HepG2 (cell line): ENCODE measurements around the gene SLC51B. TPM values are rescaled to one million over a fixed set of nuclear protein-coding genes. Genes with fewer than 3 reads are reported as not detected.

Experiments used
- BCL6 ChIP-seq: IDR thresholded peaks from 2 replicates; pipeline ENCODE4 v1.6.1; 2016; ENCODE audit warnings: missing genetic modification reagents, missing compliant biosample characterization
- MEIS1 ChIP-seq: sonication (generic); formaldehyde crosslinking; IDR thresholded peaks from 2 replicates; pipeline ENCODE4 v1.9.0; 2021; ENCODE audit warnings: mild to moderate bottlenecking, missing genetic modification reagents, moderate library complexity, borderline replicate concordance
- MEIS2 ChIP-seq: sonication (generic); formaldehyde crosslinking; IDR thresholded peaks from 2 replicates; pipeline ENCODE4 v1.9.0; 2021; ENCODE audit warnings: mild to moderate bottlenecking, missing genetic modification reagents
- MTA1 ChIP-seq: sonication (generic); formaldehyde crosslinking; IDR thresholded peaks from 2 replicates; pipeline ENCODE4 v1.4.0; 2020; ENCODE audit warnings: missing genetic modification reagents, mild to moderate bottlenecking, borderline replicate concordance
- MYC ChIP-seq: sonication (generic); formaldehyde crosslinking; IDR thresholded peaks from 2 replicates; pipeline ENCODE4 v1.9.0; 2021; ENCODE audit warnings: missing genetic modification reagents, borderline replicate concordance
- PAWR ChIP-seq: sonication (generic); formaldehyde crosslinking; IDR thresholded peaks from 2 replicates; pipeline ENCODE4 v1.4.0; 2020; ENCODE audit warnings: missing genetic modification reagents, mild to moderate bottlenecking, borderline replicate concordance
- POLR2A ChIP-seq, 2 experiments: IDR thresholded peaks; 2 replicates each; pipeline ENCODE4 v1.6.1; 2011; ENCODE audit warnings: low read depth in 2 of 2, low read length in 2 of 2, mild to moderate bottlenecking in 1 of 2, moderate library complexity in 1 of 2; ENCODE audit not compliant: insufficient read depth in 1 of 2
- POLR2G ChIP-seq: fragments of 200-400 bp; formaldehyde crosslinking; IDR thresholded peaks from 2 replicates; pipeline ENCODE4 v1.6.1; 2018; ENCODE audit warnings: mild to moderate bottlenecking, low read depth, low read length, moderate library complexity
- YY1 ChIP-seq: IDR thresholded peaks from 2 replicates; pipeline ENCODE4 v1.6.1; 2011; ENCODE audit warnings: low read length, low read depth, moderate library complexity, mild to moderate bottlenecking; ENCODE audit not compliant: insufficient read depth, insufficient replicate concordance
- ZNF235 ChIP-seq: sonication (generic); formaldehyde crosslinking; IDR thresholded peaks from 2 replicates; pipeline ENCODE4 v1.8.1; 2023; ENCODE audit warnings: mild to moderate bottlenecking, missing genetic modification reagents, borderline replicate concordance
- ZNF333 ChIP-seq: sonication (generic); formaldehyde crosslinking; IDR thresholded peaks from 2 replicates; pipeline ENCODE4 v1.4.0; 2020; ENCODE audit warnings: mild to moderate bottlenecking, missing genetic modification reagents, borderline replicate concordance
- ZNF350 ChIP-seq: sonication (generic); formaldehyde crosslinking; IDR thresholded peaks from 2 replicates; pipeline ENCODE4 v1.4.0; 2020; ENCODE audit warnings: mild to moderate bottlenecking, low read depth, missing genetic modification reagents, borderline replicate concordance
- ZNF724P ChIP-seq: sonication (generic); formaldehyde crosslinking; IDR thresholded peaks from 2 replicates; pipeline ENCODE4 v1.8.0; 2022; ENCODE audit warnings: missing genetic modification reagents, borderline replicate concordance
- ZSCAN30 ChIP-seq: sonication (generic); formaldehyde crosslinking; IDR thresholded peaks from 2 replicates; pipeline ENCODE4 v1.5.0; 2020; ENCODE audit warnings: mild to moderate bottlenecking, missing genetic modification reagents
- polyA plus RNA-seq, 8 experiments: library from polyadenylated mRNA; depleted of rRNA in 3 of 8; stranded (reverse) in 7 of 8; unstranded in 1 of 8; fragments of >200 nt; fragmentation: Illumina TruSeq in 4 of 8; extraction: Trizol in 4 of 8; gene quantifications; 2 replicates each; pipeline versions ENCODE4 v1.2.1 to v1.2.3, GENCODE V29; 2011 to 2016; ENCODE audit warnings: low read depth in 4 of 8, missing spikeins in 1 of 8, mixed read lengths in 1 of 8; ENCODE audit not compliant: insufficient read depth in 1 of 8
- total RNA-seq, 5 experiments: library from RNA; depleted of rRNA; stranded (reverse); fragments of >200 nt; fragmentation: Illumina TruSeq; extraction: Trizol; gene quantifications; 2 replicates each; pipeline ENCODE4 v1.2.3, GENCODE V29; 2016; ENCODE audit warnings: low read depth in 1 of 5
- TF ChIP-seq, protein P1 (sequence below): IDR thresholded peaks from 2 replicates; pipeline ENCODE4 v1.6.1; 2016; ENCODE audit warnings: low read depth, missing genetic modification reagents, missing compliant biosample characterization
- TF ChIP-seq, protein P2 (sequence below): IDR thresholded peaks from 2 replicates; pipeline ENCODE4 v1.6.1; 2018; ENCODE audit warnings: missing genetic modification reagents, mild to moderate bottlenecking, missing compliant biosample characterization
- TF ChIP-seq, protein P3 (sequence below): sonication (generic); formaldehyde crosslinking; IDR thresholded peaks from 2 replicates; pipeline ENCODE4 v1.4.0; 2020; ENCODE audit warnings: missing genetic modification reagents
- TF ChIP-seq, protein P4 (sequence below): sonication (generic); formaldehyde crosslinking; IDR thresholded peaks from 2 replicates; pipeline ENCODE4 v1.8.1; 2022; ENCODE audit warnings: mild to moderate bottlenecking, missing genetic modification reagents

The SLC51B gene
- total and polyA plus RNA-seq, 2 of the 13 experiments (the other 11 are each of a cell fraction or from before 2014, with no cell fraction given) = 14.9 to 17.1 TPM

DNA sequence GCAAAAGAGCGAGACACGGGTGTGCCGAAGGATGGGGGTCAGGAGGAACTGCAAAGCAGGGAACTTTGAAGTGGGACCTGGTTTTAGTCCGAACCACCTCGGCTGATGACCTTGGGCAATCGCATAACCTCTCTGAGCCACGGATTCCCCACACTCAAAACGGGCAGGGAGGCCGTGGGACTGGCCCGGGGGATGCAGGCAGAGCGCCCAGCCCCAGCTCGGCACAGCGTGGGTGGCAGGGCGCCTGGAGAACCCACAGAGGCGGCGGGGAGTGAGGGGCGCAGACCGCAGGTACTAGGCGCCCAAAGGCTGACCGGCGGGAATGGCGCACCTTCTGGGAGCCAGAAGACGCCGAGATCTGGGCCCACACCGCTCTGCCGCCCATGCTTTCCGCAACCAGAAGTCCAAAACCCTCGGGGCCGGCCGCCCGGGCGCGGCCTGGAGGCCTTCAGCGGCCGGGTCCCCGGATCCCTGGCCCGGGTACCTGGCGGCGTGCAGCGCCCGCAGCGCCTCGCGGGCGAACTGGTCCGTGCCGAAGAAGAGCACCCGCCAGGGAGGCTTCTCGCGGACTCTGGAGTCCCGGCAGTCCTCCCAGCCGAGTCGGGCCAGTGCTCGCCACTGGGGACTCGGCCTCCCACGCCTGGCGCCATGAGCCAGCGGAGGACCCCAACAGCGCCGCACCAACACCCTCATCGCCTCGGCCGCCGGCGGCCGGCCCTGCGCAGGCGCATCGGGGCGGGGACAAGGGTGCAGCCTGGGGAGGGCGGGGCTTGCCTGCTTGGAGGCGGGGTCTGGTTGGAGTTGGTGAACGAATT is 16.1 kb upstream of the SLC51B start, which contains the start of gene MTFMT (continued):
- TF ChIP-seq, protein P1, sequence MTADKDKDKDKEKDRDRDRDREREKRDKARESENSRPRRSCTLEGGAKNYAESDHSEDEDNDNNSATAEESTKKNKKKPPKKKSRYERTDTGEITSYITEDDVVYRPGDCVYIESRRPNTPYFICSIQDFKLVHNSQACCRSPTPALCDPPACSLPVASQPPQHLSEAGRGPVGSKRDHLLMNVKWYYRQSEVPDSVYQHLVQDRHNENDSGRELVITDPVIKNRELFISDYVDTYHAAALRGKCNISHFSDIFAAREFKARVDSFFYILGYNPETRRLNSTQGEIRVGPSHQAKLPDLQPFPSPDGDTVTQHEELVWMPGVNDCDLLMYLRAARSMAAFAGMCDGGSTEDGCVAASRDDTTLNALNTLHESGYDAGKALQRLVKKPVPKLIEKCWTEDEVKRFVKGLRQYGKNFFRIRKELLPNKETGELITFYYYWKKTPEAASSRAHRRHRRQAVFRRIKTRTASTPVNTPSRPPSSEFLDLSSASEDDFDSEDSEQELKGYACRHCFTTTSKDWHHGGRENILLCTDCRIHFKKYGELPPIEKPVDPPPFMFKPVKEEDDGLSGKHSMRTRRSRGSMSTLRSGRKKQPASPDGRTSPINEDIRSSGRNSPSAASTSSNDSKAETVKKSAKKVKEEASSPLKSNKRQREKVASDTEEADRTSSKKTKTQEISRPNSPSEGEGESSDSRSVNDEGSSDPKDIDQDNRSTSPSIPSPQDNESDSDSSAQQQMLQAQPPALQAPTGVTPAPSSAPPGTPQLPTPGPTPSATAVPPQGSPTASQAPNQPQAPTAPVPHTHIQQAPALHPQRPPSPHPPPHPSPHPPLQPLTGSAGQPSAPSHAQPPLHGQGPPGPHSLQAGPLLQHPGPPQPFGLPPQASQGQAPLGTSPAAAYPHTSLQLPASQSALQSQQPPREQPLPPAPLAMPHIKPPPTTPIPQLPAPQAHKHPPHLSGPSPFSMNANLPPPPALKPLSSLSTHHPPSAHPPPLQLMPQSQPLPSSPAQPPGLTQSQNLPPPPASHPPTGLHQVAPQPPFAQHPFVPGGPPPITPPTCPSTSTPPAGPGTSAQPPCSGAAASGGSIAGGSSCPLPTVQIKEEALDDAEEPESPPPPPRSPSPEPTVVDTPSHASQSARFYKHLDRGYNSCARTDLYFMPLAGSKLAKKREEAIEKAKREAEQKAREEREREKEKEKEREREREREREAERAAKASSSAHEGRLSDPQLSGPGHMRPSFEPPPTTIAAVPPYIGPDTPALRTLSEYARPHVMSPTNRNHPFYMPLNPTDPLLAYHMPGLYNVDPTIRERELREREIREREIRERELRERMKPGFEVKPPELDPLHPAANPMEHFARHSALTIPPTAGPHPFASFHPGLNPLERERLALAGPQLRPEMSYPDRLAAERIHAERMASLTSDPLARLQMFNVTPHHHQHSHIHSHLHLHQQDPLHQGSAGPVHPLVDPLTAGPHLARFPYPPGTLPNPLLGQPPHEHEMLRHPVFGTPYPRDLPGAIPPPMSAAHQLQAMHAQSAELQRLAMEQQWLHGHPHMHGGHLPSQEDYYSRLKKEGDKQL (CRISPR knock-in tag) = no peak
- peak; percentile 83 to 97 for TF ChIP-seq POLR2A (IDR thresholded peaks at IDR 0.05; ENCODE audit: insufficient read depth in 1 of 2, low read depth in 2 of 2, low read length in 2 of 2)
- TF ChIP-seq PAWR (CRISPR knock-in tag) = no peak
- TF ChIP-seq MEIS1 (CRISPR knock-in tag) = peak; percentile 71; the same call in 1 of the 2 replicates
- TF ChIP-seq ZNF333 = no peak
- peak; percentile 56; the same call in 1 of the 2 replicates for TF ChIP-seq ZNF235
- TF ChIP-seq ZNF350 = 0 out of 2 replicates have a peak, but pooled peaks have one; percentile 9
- TF ChIP-seq POLR2G = peak; percentile 91
- 0 out of 2 replicates have a peak, but pooled peaks have one; percentile 50 for TF ChIP-seq ZNF724P
- peak; percentile 79; the same call in 1 of the 2 replicates for TF ChIP-seq MTA1 (CRISPR knock-in tag)
- peak; percentile 74; the same call in 1 of the 2 replicates for TF ChIP-seq ZSCAN30
- TF ChIP-seq MEIS2 (CRISPR knock-in tag) = peak; percentile 65
- no peak for TF ChIP-seq BCL6 (CRISPR knock-in tag)
- TF ChIP-seq MYC (CRISPR knock-in tag) = peak; percentile 79
- TF ChIP-seq, protein P2, sequence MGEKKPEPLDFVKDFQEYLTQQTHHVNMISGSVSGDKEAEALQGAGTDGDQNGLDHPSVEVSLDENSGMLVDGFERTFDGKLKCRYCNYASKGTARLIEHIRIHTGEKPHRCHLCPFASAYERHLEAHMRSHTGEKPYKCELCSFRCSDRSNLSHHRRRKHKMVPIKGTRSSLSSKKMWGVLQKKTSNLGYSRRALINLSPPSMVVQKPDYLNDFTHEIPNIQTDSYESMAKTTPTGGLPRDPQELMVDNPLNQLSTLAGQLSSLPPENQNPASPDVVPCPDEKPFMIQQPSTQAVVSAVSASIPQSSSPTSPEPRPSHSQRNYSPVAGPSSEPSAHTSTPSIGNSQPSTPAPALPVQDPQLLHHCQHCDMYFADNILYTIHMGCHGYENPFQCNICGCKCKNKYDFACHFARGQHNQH = peak; percentile 57; the same call in 1 of the 2 replicates
- TF ChIP-seq, protein P3, sequence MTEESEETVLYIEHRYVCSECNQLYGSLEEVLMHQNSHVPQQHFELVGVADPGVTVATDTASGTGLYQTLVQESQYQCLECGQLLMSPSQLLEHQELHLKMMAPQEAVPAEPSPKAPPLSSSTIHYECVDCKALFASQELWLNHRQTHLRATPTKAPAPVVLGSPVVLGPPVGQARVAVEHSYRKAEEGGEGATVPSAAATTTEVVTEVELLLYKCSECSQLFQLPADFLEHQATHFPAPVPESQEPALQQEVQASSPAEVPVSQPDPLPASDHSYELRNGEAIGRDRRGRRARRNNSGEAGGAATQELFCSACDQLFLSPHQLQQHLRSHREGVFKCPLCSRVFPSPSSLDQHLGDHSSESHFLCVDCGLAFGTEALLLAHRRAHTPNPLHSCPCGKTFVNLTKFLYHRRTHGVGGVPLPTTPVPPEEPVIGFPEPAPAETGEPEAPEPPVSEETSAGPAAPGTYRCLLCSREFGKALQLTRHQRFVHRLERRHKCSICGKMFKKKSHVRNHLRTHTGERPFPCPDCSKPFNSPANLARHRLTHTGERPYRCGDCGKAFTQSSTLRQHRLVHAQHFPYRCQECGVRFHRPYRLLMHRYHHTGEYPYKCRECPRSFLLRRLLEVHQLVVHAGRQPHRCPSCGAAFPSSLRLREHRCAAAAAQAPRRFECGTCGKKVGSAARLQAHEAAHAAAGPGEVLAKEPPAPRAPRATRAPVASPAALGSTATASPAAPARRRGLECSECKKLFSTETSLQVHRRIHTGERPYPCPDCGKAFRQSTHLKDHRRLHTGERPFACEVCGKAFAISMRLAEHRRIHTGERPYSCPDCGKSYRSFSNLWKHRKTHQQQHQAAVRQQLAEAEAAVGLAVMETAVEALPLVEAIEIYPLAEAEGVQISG (CRISPR knock-in tag) = peak; percentile 67
- TF ChIP-seq, protein P4, sequence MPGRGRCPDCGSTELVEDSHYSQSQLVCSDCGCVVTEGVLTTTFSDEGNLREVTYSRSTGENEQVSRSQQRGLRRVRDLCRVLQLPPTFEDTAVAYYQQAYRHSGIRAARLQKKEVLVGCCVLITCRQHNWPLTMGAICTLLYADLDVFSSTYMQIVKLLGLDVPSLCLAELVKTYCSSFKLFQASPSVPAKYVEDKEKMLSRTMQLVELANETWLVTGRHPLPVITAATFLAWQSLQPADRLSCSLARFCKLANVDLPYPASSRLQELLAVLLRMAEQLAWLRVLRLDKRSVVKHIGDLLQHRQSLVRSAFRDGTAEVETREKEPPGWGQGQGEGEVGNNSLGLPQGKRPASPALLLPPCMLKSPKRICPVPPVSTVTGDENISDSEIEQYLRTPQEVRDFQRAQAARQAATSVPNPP (CRISPR knock-in tag) = 0 out of 2 replicates have a peak, but pooled peaks have one; percentile 35
- peak; percentile 80 for TF ChIP-seq YY1
